Prostate gland (tissue), 2 donors: ENCODE measurements around the gene AIP. TPM values are rescaled to one million over a fixed set of nuclear protein-coding genes. Genes with fewer than 3 reads are reported as not detected.

Source experiments
- DNase-seq: peaks from one replicate; pipeline ENCODE4 v3.0.0-alpha.2; 2019; ENCODE audit warnings: low spot score
- H3K27ac ChIP-seq, 2 donors: fragments of 200-600 bp; sonication (generic); 2 replicates each; pipeline ENCODE4 v1.5.1; 2017 to 2019
- H3K27me3 ChIP-seq: fragments of 200-600 bp; sonication (generic); replicated peaks from 2 replicates; pipeline ENCODE4 v1.5.1; 2019; ENCODE audit not compliant: insufficient read depth
- H3K36me3 ChIP-seq, 2 donors: fragments of 200-600 bp; sonication (generic); 1 replicate in 1 of 2; 2 replicates in 1 of 2; pipeline versions ENCODE4 v1.5.1 to v1.8.1; 2017 to 2019
- H3K4me1 ChIP-seq: fragments of 200-600 bp; sonication (generic); replicated peaks from 2 replicates; pipeline ENCODE4 v1.5.1; 2019
- H3K4me3 ChIP-seq, 2 donors: fragments of 200-600 bp; sonication (generic); 2 replicates each; pipeline ENCODE4 v1.5.1; 2017 to 2019
- H3K9me3 ChIP-seq: fragments of 200-600 bp; sonication (generic); 2 replicates; pipeline ENCODE4 v1.5.1; 2017
- CTCF ChIP-seq, 4 experiments: fragments of 200-600 bp in 2 of 4; fragments of 450-650 bp in 2 of 4; sonication (generic) in 2 of 4; IDR thresholded peaks; 1 replicate in 3 of 4; 2 replicates in 1 of 4; pipeline ENCODE4 v1.5.1; 2016 to 2019; ENCODE audit warnings: antibody characterized with exemption in 4 of 4, mild to moderate bottlenecking in 2 of 4, moderate library complexity in 2 of 4
- POLR2A ChIP-seq: fragments of 450-650 bp; IDR thresholded peaks from one replicate; pipeline ENCODE4 v1.6.1; 2016; ENCODE audit warnings: antibody characterized with exemption, mild to moderate bottlenecking
- POLR2AphosphoS5 ChIP-seq: sonication (generic); formaldehyde crosslinking; IDR thresholded peaks from one replicate; pipeline ENCODE4 v1.6.1; 2017; ENCODE audit warnings: antibody characterized with exemption
- WGBS: methylation state at CpG from one replicate; pipeline ENCODE4 v1.1.5; 2018; 5-methylcytosine and 5-hydroxymethylcytosine counted together
- intact Hi-C: fragments of 100-400 bp; cut with DNase I; formaldehyde crosslinking; loops from one replicate; pipeline ENCODE4 v1.14.2; 2022
- total RNA-seq, 2 donors: library from RNA; depleted of rRNA; stranded (reverse); fragments of >200 nt; gene quantifications; one replicate each; pipeline ENCODE4 v1.1.0, GENCODE V29; 2016

The AIP gene
- total RNA-seq, 2 donors from 2014 or later, result 63.7 to 93.7 TPM

GRCh38 chr11:67458266-67458665 lies 24.6 kb upstream of the AIP start:
- TF ChIP-seq CTCF (IDR thresholded peaks at IDR 0.05) (no peak), POLR2AphosphoS5 (no peak), POLR2A (no peak)
- H3K27ac ChIP-seq, result no peak overlapping the region
- no peaks in the 10 kb centered on the region for H3K9me3 ChIP-seq
- WGBS, result 86% methylated on average over 19 of the region's 19 CpGs
- intact Hi-C loops, result no loop called here
- H3K4me1 ChIP-seq, result no peaks in the 10 kb centered on the region
- H3K36me3 ChIP-seq, result no peaks in the 10 kb centered on the region
- H3K4me3 ChIP-seq, result no peak overlapping the region
- H3K27me3 ChIP-seq, result no peaks in the 10 kb centered on the region
- no peak for DNase-seq

GRCh38 chr11:67463186-67463585 lies 19.6 kb upstream of the AIP start:
- no peak overlapping the region for H3K4me3 ChIP-seq
- H3K27ac ChIP-seq, result no peak overlapping the region
- peaks cover 0 to 4% of the 10 kb centered on the region in 2 donors for H3K36me3 ChIP-seq
- peaks cover 6% of the 10 kb centered on the region for H3K4me1 ChIP-seq
- TF ChIP-seq CTCF (IDR thresholded peaks at IDR 0.05) (no peak), POLR2AphosphoS5 (no peak), POLR2A (no peak)
- intact Hi-C loops, result no loop called here
- 90% methylated on average over 10 of the region's 10 CpGs for WGBS
- no peak for DNase-seq
- no peaks in the 10 kb centered on the region for H3K9me3 ChIP-seq
- H3K27me3 ChIP-seq, result no peaks in the 10 kb centered on the region

- H3K27ac ChIP-seq, result peak overlapping the region; percentile 81 to 90
- H3K4me3 ChIP-seq, result peak overlapping the region in 1 of 2 donors; percentile 43
- H3K9me3 ChIP-seq, result no peaks in the 10 kb centered on the region
- no peak for TF ChIP-seq POLR2A
- no peak for TF ChIP-seq CTCF (IDR thresholded peaks at IDR 0.05)
- no peak for TF ChIP-seq POLR2AphosphoS5
- intact Hi-C loops, result no loop called here
- 86% methylated on average over 17 of the region's 20 CpGs for WGBS
- peaks cover 0 to 4% of the 10 kb centered on the region in 2 donors for H3K36me3 ChIP-seq
- peaks cover 6% of the 10 kb centered on the region for H3K4me1 ChIP-seq
- DNase-seq, result no peak
- no peaks in the 10 kb centered on the region for H3K27me3 ChIP-seq
Observed at GRCh38 chr11:67463680-67464410, 19.0 kb upstream of the AIP start.

- Histone ChIP-seq H3K4me3 (peak overlapping the region; percentile 26 to 43), H3K27me3 (no peaks in the 10 kb centered on the region), H3K4me1 (peaks cover 6% of the 10 kb centered on the region), H3K36me3 (peaks cover 0 to 4% of the 10 kb centered on the region in 2 donors), H3K9me3 (no peaks in the 10 kb centered on the region), H3K27ac (peak overlapping the region; percentile 81 to 90)
- 38% methylated on average over 35 of the region's 56 CpGs for WGBS
- intact Hi-C loops, result loop anchor here (5.0 kb wide), 1 partner anchor 62 kb away; the partner anchor contains the start of genes PPP1CA and TBC1D10C
- DNase-seq, result peak; percentile 85
- TF ChIP-seq POLR2A, result peak; percentile 69
- TF ChIP-seq CTCF (IDR thresholded peaks at IDR 0.05), result no peak
- peak; percentile 66 for TF ChIP-seq POLR2AphosphoS5
Observed at GRCh38 chr11:67464411-67465188, 18.2 kb upstream of the AIP start.
